ENCODE data around the gene CHRNB4.

The CHRNB4 gene

GRCh38 chr15:78673476-78673875 lies 32.5 kb upstream of the CHRNB4 start:
- Histone ChIP-seq H2BK5ac (ENCODE audit: low read length) (no peak overlapping the region), H3K36me3 (ENCODE audit: control insufficient read depth, insufficient read depth, low read length) (no peaks in the 10 kb centered on the region), H3K4me3 (ENCODE audit: low read length) (no peak overlapping the region), H2BK15ac (replicated peaks; ENCODE audit: low read depth) (no peak overlapping the region), H3K79me2 (ENCODE audit: control insufficient read depth, insufficient read depth, low read length) (no peaks in the 10 kb centered on the region), H4K8ac (ENCODE audit: low read depth, low read length) (no peak overlapping the region), H3K56ac (ENCODE audit: low read length) (no peak overlapping the region), H2BK120ac (ENCODE audit: low read depth, low read length) (no peak overlapping the region), H3K4me1 (ENCODE audit: control insufficient read depth, low read depth, low read length) (peaks cover 3% of the 10 kb centered on the region), H3K23ac (ENCODE audit: low read length) (no peak overlapping the region), H3K27ac (ENCODE audit: low read depth, low read length) (no peak overlapping the region), H3K9ac (ENCODE audit: low read length) (no peak overlapping the region), H3K27me3 (ENCODE audit: insufficient read depth, low read length, poor library complexity) (no peaks in the 10 kb centered on the region), H3K4ac (ENCODE audit: low read depth, low read length) (no peak overlapping the region), H4K5ac (ENCODE audit: low read length) (no peak overlapping the region), H3K79me1 (ENCODE audit: low read length) (no peaks in the 10 kb centered on the region), H3K18ac (ENCODE audit: low read length) (no peak overlapping the region), H2AK5ac (ENCODE audit: low read length) (no peak overlapping the region), H3K4me2 (ENCODE audit: low read length) (no peak overlapping the region)
- no CpG with 5 or more reads among the region's 4 CpGs for WGBS (ENCODE audit: extremely low coverage, insufficient coverage, low lambda C conversion rate)
- no peak for DNase-seq

GRCh38 chr15:78672285-78673014 lies 31.4 kb upstream of the CHRNB4 start:
- Histone ChIP-seq H3K79me1 (ENCODE audit: low read length) (no peaks in the 10 kb centered on the region), H2BK15ac (replicated peaks; ENCODE audit: low read depth) (no peak overlapping the region), H2BK5ac (ENCODE audit: low read length) (no peak overlapping the region), H3K4ac (ENCODE audit: low read depth, low read length) (no peak overlapping the region), H4K5ac (ENCODE audit: low read length) (no peak overlapping the region), H2BK120ac (ENCODE audit: low read depth, low read length) (no peak overlapping the region), H3K79me2 (ENCODE audit: control insufficient read depth, insufficient read depth, low read length) (no peaks in the 10 kb centered on the region), H3K18ac (ENCODE audit: low read length) (no peak overlapping the region), H3K9ac (ENCODE audit: low read length) (no peak overlapping the region), H3K4me2 (ENCODE audit: low read length) (no peak overlapping the region), H3K4me1 (ENCODE audit: control insufficient read depth, low read depth, low read length) (peaks cover 3% of the 10 kb centered on the region), H2AK5ac (ENCODE audit: low read length) (no peak overlapping the region), H4K8ac (ENCODE audit: low read depth, low read length) (no peak overlapping the region), H3K36me3 (ENCODE audit: control insufficient read depth, insufficient read depth, low read length) (no peaks in the 10 kb centered on the region), H3K27ac (ENCODE audit: low read depth, low read length) (no peak overlapping the region), H3K27me3 (ENCODE audit: insufficient read depth, low read length, poor library complexity) (no peaks in the 10 kb centered on the region), H3K56ac (ENCODE audit: low read length) (no peak overlapping the region), H3K23ac (ENCODE audit: low read length) (no peak overlapping the region), H3K4me3 (ENCODE audit: low read length) (no peak overlapping the region)
- no peak for DNase-seq
- no CpG with 5 or more reads among the region's 9 CpGs for WGBS (ENCODE audit: extremely low coverage, insufficient coverage, low lambda C conversion rate)

DNA sequence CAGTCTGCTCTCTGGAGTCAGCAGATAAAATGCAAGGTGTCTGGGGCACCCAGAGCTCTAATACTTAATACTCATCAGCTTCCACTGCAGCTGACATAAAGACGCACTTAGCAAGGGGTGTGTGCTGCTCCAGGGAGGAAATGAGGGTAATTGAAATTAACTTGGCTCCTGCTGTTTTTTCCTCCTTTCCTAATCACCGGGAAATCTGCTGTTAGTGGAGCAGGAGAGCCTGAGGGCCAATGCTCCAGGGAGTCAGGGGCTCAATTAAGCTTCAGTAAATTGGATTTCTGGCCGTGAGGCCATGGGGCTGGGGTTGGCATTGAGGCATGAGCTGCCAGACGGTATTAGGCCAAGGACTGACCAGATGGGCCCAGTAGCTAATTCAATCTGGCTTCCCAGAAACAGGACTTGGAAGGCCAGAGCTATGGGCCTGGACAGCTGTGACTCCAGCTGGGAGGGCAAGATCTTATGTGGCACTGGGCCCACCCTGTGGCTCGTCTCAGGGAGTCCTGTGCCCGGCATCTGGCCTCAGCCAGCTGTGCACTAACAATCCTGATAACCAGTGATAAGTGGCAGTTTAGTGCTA lies 30.7 kb upstream of the CHRNB4 start:
- Histone ChIP-seq H3K56ac (ENCODE audit: low read length) (no peak overlapping the region), H4K8ac (ENCODE audit: low read depth, low read length) (no peak overlapping the region), H2BK5ac (ENCODE audit: low read length) (peak overlapping the region; percentile 22), H3K27ac (ENCODE audit: low read depth, low read length) (peak overlapping the region; percentile 46), H3K27me3 (ENCODE audit: insufficient read depth, low read length, poor library complexity) (no peaks in the 10 kb centered on the region), H3K79me1 (ENCODE audit: low read length) (no peaks in the 10 kb centered on the region), H3K4me3 (ENCODE audit: low read length) (no peak overlapping the region), H3K4me1 (ENCODE audit: control insufficient read depth, low read depth, low read length) (peaks cover 3% of the 10 kb centered on the region), H2BK120ac (ENCODE audit: low read depth, low read length) (no peak overlapping the region), H3K9ac (ENCODE audit: low read length) (no peak overlapping the region), H3K79me2 (ENCODE audit: control insufficient read depth, insufficient read depth, low read length) (no peaks in the 10 kb centered on the region), H3K18ac (ENCODE audit: low read length) (peak overlapping the region; percentile 53), H3K4ac (ENCODE audit: low read depth, low read length) (no peak overlapping the region), H2BK15ac (replicated peaks; ENCODE audit: low read depth) (no peak overlapping the region), H2AK5ac (ENCODE audit: low read length) (no peak overlapping the region), H4K5ac (ENCODE audit: low read length) (no peak overlapping the region), H3K23ac (ENCODE audit: low read length) (no peak overlapping the region), H3K36me3 (ENCODE audit: control insufficient read depth, insufficient read depth, low read length) (no peaks in the 10 kb centered on the region), H3K4me2 (ENCODE audit: low read length) (no peak overlapping the region)
- DNase-seq, result peak; percentile 89
- no CpG with 5 or more reads among the region's 6 CpGs for WGBS (ENCODE audit: extremely low coverage, insufficient coverage, low lambda C conversion rate)

DNA sequence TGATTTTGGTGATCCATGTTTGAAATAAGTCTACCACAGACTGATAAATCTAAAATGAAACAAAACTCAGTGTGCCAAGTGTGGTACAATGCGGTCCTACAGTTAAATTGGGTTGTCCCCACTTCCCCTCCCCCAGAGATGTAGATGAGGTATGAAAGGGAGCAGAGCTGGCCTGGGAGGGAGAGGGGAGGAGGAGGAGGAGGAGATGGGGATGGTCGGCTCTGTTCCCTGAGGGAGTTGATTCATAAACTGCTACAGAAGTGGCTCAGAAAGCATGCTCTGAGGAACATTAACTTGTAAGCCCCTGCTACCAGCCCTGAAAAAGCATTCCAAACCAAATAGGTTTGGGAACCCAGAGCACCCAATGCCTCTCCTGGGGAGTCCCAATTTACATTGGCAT lies 28.0 kb upstream of the CHRNB4 start:
- no peak overlapping the region for H2BK120ac ChIP-seq (ENCODE audit: low read depth, low read length)
- DNase-seq, result no peak
- H3K4me1 ChIP-seq (ENCODE audit: control insufficient read depth, low read depth, low read length), result peaks cover 3% of the 10 kb centered on the region
- H3K18ac ChIP-seq (ENCODE audit: low read length), result no peak overlapping the region
- no peak overlapping the region for H3K23ac ChIP-seq (ENCODE audit: low read length)
- H3K4me3 ChIP-seq (ENCODE audit: low read length), result no peak overlapping the region
- no peaks in the 10 kb centered on the region for H3K79me2 ChIP-seq (ENCODE audit: control insufficient read depth, insufficient read depth, low read length)
- H3K79me1 ChIP-seq (ENCODE audit: low read length), result no peaks in the 10 kb centered on the region
- no peak overlapping the region for H2BK5ac ChIP-seq (ENCODE audit: low read length)
- no peak overlapping the region for H3K4me2 ChIP-seq (ENCODE audit: low read length)
- no peak overlapping the region for H2BK15ac ChIP-seq (replicated peaks; ENCODE audit: low read depth)
- H4K5ac ChIP-seq (ENCODE audit: low read length), result no peak overlapping the region
- no peak overlapping the region for H3K27ac ChIP-seq (ENCODE audit: low read depth, low read length)
- no peak overlapping the region for H3K4ac ChIP-seq (ENCODE audit: low read depth, low read length)
- H3K36me3 ChIP-seq (ENCODE audit: control insufficient read depth, insufficient read depth, low read length), result no peaks in the 10 kb centered on the region
- no peak overlapping the region for H4K8ac ChIP-seq (ENCODE audit: low read depth, low read length)
- WGBS (ENCODE audit: extremely low coverage, insufficient coverage, low lambda C conversion rate), result no CpG with 5 or more reads among the region's 2 CpGs
- no peak overlapping the region for H3K56ac ChIP-seq (ENCODE audit: low read length)
- H2AK5ac ChIP-seq (ENCODE audit: low read length), result no peak overlapping the region
- H3K9ac ChIP-seq (ENCODE audit: low read length), result no peak overlapping the region
- H3K27me3 ChIP-seq (ENCODE audit: insufficient read depth, low read length, poor library complexity), result no peaks in the 10 kb centered on the region

DNA sequence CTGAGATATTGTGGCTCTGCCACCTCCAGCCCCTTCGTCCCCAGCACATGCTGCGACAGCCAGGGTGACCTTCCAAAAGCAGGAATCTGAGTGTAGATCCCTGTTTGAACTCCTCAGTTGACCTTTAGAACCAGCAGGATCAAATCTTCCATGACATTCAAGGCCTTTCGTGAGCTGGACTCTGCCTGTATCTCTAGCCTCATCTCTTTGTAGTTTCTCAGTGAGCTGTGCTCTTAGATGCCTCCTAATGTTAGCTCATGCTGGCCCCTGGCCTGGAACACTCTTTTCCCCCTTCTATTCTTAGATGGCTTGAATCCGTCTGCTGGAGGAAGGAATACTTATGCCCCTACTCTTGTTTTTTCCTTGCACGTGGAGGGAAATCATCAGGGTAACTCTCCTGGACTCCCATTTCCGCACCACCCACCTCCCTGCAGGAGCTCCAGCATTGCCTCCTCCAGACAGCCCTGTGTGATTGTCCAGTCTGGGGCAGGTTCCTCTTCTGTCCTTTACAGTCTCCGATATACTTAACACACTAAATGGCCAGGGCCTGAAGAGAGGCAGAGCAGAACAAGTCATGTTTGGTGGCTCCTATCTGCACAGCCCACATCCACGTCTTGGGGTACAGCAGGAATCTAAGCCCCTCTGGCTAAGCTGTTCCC lies 26.7 kb upstream of the CHRNB4 start:
- no peak overlapping the region for H3K23ac ChIP-seq (ENCODE audit: low read length)
- H3K79me2 ChIP-seq (ENCODE audit: control insufficient read depth, insufficient read depth, low read length), result no peaks in the 10 kb centered on the region
- H3K27ac ChIP-seq (ENCODE audit: low read depth, low read length), result no peak overlapping the region
- no peak overlapping the region for H3K4me3 ChIP-seq (ENCODE audit: low read length)
- H2BK5ac ChIP-seq (ENCODE audit: low read length), result no peak overlapping the region
- no peak overlapping the region for H3K9ac ChIP-seq (ENCODE audit: low read length)
- H3K4me2 ChIP-seq (ENCODE audit: low read length), result no peak overlapping the region
- H3K56ac ChIP-seq (ENCODE audit: low read length), result peak overlapping the region; percentile 25
- no peak overlapping the region for H2BK15ac ChIP-seq (replicated peaks; ENCODE audit: low read depth)
- H3K27me3 ChIP-seq (ENCODE audit: insufficient read depth, low read length, poor library complexity), result no peaks in the 10 kb centered on the region
- no peak overlapping the region for H3K18ac ChIP-seq (ENCODE audit: low read length)
- no peak overlapping the region for H2BK120ac ChIP-seq (ENCODE audit: low read depth, low read length)
- no peaks in the 10 kb centered on the region for H3K36me3 ChIP-seq (ENCODE audit: control insufficient read depth, insufficient read depth, low read length)
- H3K79me1 ChIP-seq (ENCODE audit: low read length), result no peaks in the 10 kb centered on the region
- no peak overlapping the region for H4K8ac ChIP-seq (ENCODE audit: low read depth, low read length)
- no peak for DNase-seq
- H4K5ac ChIP-seq (ENCODE audit: low read length), result no peak overlapping the region
- no peak overlapping the region for H3K4ac ChIP-seq (ENCODE audit: low read depth, low read length)
- H3K4me1 ChIP-seq (ENCODE audit: control insufficient read depth, low read depth, low read length), result peaks cover 3% of the 10 kb centered on the region
- WGBS (ENCODE audit: extremely low coverage, insufficient coverage, low lambda C conversion rate), result no CpG with 5 or more reads among the region's 8 CpGs
- H2AK5ac ChIP-seq (ENCODE audit: low read length), result no peak overlapping the region
